GM12878 (cell line): ENCODE measurements around the gene RPS2. TPM values are rescaled to one million over a fixed set of nuclear protein-coding genes. Genes with fewer than 3 reads are reported as not detected.

Experiments used
- BHLHE40 ChIP-seq, 2 experiments: fragments of 450-650 bp in 1 of 2; IDR thresholded peaks; 2 replicates each; pipeline ENCODE4 v1.6.1; 2011 to 2017; ENCODE audit warnings: low read depth in 2 of 2, borderline replicate concordance in 1 of 2, improper control_type of control experiment in 1 of 2, low read length in 1 of 2, mild to moderate bottlenecking in 1 of 2
- CEBPB ChIP-seq, 2 experiments: fragments of 150-350 bp in 1 of 2; IDR thresholded peaks; 2 replicates each; pipeline ENCODE4 v1.6.1; 2012 to 2014; ENCODE audit warnings: low read depth in 2 of 2, low read length in 2 of 2, borderline replicate concordance in 1 of 2, inconsistent platforms in 1 of 2
- CTCF ChIP-seq, 3 experiments: IDR thresholded peaks in 2 of 3; conservative IDR thresholded peaks in 1 of 3; 2 replicates each; pipeline ENCODE4 v1.5.1; 2011; ENCODE audit warnings: low read depth in 3 of 3, low read length in 3 of 3, mild to moderate bottlenecking in 3 of 3, control low read depth in 2 of 3, moderate library complexity in 2 of 3, inconsistent platforms in 1 of 3, mixed read lengths in 1 of 3; ENCODE audit not compliant: control insufficient read depth in 2 of 3, insufficient read depth in 1 of 3; ENCODE audit errors: extremely low read depth in 1 of 3
- DPF2 ChIP-seq: fragments of 450-650 bp; IDR thresholded peaks from 2 replicates; pipeline ENCODE4 v1.6.1; 2017; ENCODE audit warnings: mild to moderate bottlenecking
- FOS ChIP-seq: IDR thresholded peaks from 3 replicates; pipeline ENCODE4 v1.6.1; 2011; ENCODE audit warnings: borderline replicate concordance; ENCODE audit not compliant: insufficient read length; ENCODE audit errors: extremely low read depth
- FOXK2 ChIP-seq: fragments of 450-650 bp; IDR thresholded peaks from 2 replicates; pipeline ENCODE4 v1.6.1; 2017; ENCODE audit warnings: mild to moderate bottlenecking, moderate library complexity
- GATAD2B ChIP-seq: fragments of 450-650 bp; conservative IDR thresholded peaks from 2 replicates; pipeline ENCODE4 v1.6.1; 2017; ENCODE audit warnings: low read depth, mild to moderate bottlenecking, moderate library complexity
- JUNB ChIP-seq: IDR thresholded peaks from 2 replicates; pipeline ENCODE4 v1.6.1; 2016; ENCODE audit warnings: antibody characterized with exemption, mild to moderate bottlenecking
- POLR2AphosphoS5 ChIP-seq: IDR thresholded peaks from 2 replicates; pipeline ENCODE4 v1.6.1; 2011; ENCODE audit warnings: mild to moderate bottlenecking, low read length, inconsistent platforms
- RAD21 ChIP-seq: IDR thresholded peaks from 2 replicates; pipeline ENCODE4 v1.6.1; 2011; ENCODE audit warnings: mild to moderate bottlenecking, low read depth, low read length, moderate library complexity; ENCODE audit not compliant: insufficient read depth
- RELB ChIP-seq: fragments of 450-650 bp; IDR thresholded peaks from 2 replicates; pipeline ENCODE4 v1.6.1; 2017; ENCODE audit warnings: low read depth, mild to moderate bottlenecking, moderate library complexity
- SIN3A ChIP-seq: IDR thresholded peaks from 2 replicates; pipeline ENCODE4 v1.6.1; 2012; ENCODE audit warnings: low read depth, low read length, improper control_type of control experiment
- SREBF1 ChIP-seq: IDR thresholded peaks from 2 replicates; pipeline ENCODE4 v1.6.1; 2012; ENCODE audit warnings: mild to moderate bottlenecking, low read length
- ZNF24 ChIP-seq: fragments of 450-650 bp; IDR thresholded peaks from 2 replicates; pipeline ENCODE4 v1.6.1; 2017; ENCODE audit warnings: antibody characterized with exemption, mild to moderate bottlenecking
- ZNF687 ChIP-seq: fragments of 450-650 bp; IDR thresholded peaks from 2 replicates; pipeline ENCODE4 v1.6.1; 2017; ENCODE audit warnings: mild to moderate bottlenecking, moderate library complexity
- polyA plus RNA-seq, 11 experiments: library from polyadenylated mRNA; depleted of rRNA in 4 of 11; unstranded in 6 of 11; stranded (reverse) in 5 of 11; fragments of >200 nt; fragmentation: Nextera tagmentation in 4 of 11; fragmentation: Illumina TruSeq in 1 of 11; extraction: Ambion mirVana in 4 of 11; extraction: Trizol in 1 of 11; gene quantifications; 1 replicate in 1 of 11; 2 replicates in 10 of 11; pipeline versions ENCODE4 v1.2.1 to v1.2.3, GENCODE V29; 2011 to 2016; ENCODE audit warnings: inconsistent platforms in 2 of 11, missing spikeins in 2 of 11, low read depth in 1 of 11
- total RNA-seq, 4 experiments: library from RNA; depleted of rRNA in 3 of 4; stranded (reverse); fragments of >200 nt in 3 of 4; fragmentation: Illumina TruSeq in 1 of 4; extraction: Trizol in 1 of 4; gene quantifications; 2 replicates each; pipeline versions ENCODE4 v1.2.1 to v1.2.3, GENCODE V29; 2013 to 2021
- TF ChIP-seq, protein P1 (sequence below): IDR thresholded peaks from 2 replicates; pipeline ENCODE4 v1.6.1; 2012; ENCODE audit warnings: low read depth, low read length, improper control_type of control experiment
- TF ChIP-seq, protein P2 (sequence below): fragments of 450-650 bp; IDR thresholded peaks from 2 replicates; pipeline ENCODE4 v1.6.1; 2014; ENCODE audit warnings: mild to moderate bottlenecking

Gene RPS2
- total and polyA plus RNA-seq, 10 of the 15 experiments (the other 5 are each of a cell fraction or from before 2014, with no cell fraction given) = 1,295 to 7,121 (median 3,933) TPM

DNA sequence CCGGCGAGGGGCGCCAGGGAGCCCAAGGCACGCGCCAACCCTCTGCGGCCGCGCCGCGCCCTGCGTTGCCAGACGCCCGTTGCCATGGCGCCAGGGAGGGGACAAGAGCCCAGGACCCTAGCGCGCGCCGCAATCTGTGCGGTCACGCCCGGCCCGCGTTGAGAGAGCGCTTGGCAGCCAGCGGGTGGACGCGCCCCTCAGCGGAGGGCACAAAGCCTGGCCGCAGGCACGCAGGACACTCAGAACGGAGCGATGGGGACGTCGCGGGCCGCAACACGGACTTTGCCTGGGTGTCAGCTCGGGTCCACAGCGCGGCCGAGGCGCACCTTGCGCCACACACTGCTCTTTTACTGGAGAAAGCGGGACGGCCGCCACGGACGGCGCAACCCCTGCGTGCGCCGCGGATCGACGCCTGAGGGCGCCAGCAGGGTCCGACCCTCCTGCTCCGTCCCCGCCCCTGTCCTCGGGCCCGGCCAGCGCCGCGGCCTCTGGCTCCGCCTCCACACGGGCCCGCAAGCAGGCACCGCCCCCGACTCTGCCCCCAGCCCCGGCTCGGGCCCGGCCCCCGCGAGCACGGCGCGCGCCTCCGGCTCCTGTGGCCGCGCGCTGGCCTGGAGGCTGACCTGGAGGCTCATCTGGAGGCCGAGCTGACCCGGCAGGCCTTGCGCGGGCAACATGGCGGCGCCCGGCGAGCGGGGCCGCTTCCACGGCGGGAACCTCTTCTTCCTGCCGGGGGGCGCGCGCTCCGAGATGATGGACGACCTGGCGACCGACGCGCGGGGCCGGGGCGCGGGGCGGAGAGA lies 19.1 kb upstream of the RPS2 start, which contains the start of gene GFER (continued):
- TF ChIP-seq ZNF687 (peak; percentile 88), BHLHE40 (IDR thresholded peaks at IDR 0.05; ENCODE audit: borderline replicate concordance in 1 of 2, low read depth in 2 of 2, low read length in 1 of 2) (peak; percentile 45 to 85; a peak in 3 of 4 replicates), ZNF24 (peak; percentile 67), RAD21 (no peak), CEBPB (IDR thresholded peaks at IDR 0.05; ENCODE audit: borderline replicate concordance in 1 of 2, low read depth in 2 of 2, low read length in 2 of 2) (no peak), CTCF (IDR thresholded peaks at IDR 0.05 in 2 of 3, conservative IDR thresholded peaks at IDR 0.05 in 1 of 3; ENCODE audit: control insufficient read depth in 2 of 3, extremely low read depth in 1 of 3, insufficient read depth in 1 of 3, low read depth in 3 of 3, low read length in 3 of 3) (peak in 2 of 3 experiments; percentile 48 to 53; a peak in 3 of 6 replicates), SIN3A (peak; percentile 50; the same call in 1 of the 2 replicates), FOS (no peak), POLR2AphosphoS5 (no peak), FOXK2 (no peak), DPF2 (peak; percentile 74; the same call in 1 of the 2 replicates), JUNB (no peak), RELB (no peak), GATAD2B (peak; percentile 65), SREBF1 (no peak)
- TF ChIP-seq, protein P1, sequence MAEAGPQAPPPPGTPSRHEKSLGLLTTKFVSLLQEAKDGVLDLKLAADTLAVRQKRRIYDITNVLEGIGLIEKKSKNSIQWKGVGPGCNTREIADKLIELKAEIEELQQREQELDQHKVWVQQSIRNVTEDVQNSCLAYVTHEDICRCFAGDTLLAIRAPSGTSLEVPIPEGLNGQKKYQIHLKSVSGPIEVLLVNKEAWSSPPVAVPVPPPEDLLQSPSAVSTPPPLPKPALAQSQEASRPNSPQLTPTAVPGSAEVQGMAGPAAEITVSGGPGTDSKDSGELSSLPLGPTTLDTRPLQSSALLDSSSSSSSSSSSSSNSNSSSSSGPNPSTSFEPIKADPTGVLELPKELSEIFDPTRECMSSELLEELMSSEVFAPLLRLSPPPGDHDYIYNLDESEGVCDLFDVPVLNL = no peak
- TF ChIP-seq, protein P2, sequence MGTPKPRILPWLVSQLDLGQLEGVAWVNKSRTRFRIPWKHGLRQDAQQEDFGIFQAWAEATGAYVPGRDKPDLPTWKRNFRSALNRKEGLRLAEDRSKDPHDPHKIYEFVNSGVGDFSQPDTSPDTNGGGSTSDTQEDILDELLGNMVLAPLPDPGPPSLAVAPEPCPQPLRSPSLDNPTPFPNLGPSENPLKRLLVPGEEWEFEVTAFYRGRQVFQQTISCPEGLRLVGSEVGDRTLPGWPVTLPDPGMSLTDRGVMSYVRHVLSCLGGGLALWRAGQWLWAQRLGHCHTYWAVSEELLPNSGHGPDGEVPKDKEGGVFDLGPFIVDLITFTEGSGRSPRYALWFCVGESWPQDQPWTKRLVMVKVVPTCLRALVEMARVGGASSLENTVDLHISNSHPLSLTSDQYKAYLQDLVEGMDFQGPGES = no peak
